ENCODE data around the gene NDOR1. TPM values are rescaled to one million over a fixed set of nuclear protein-coding genes. Genes with fewer than 3 reads are reported as not detected.

NDOR1 gene
- total RNA-seq, 1 experiment from 2014 or later: 27.7 TPM

- Histone ChIP-seq H3K4me2 (no peak overlapping the region), H3K36me3 (ENCODE audit: low read depth) (no peaks in the 10 kb centered on the region), H3K9me2 (ENCODE audit: insufficient read depth) (no peaks in the 10 kb centered on the region), H3F3A (ENCODE audit: insufficient read depth, low read depth) (peaks cover 16% of the 10 kb centered on the region), H3K27me3 (ENCODE audit: insufficient read depth, low read depth) (no peaks in the 10 kb centered on the region), H3K4me1 (replicated peaks; ENCODE audit: insufficient read depth) (no peaks in the 10 kb centered on the region), H3K27ac (no peak overlapping the region), H3K4me3 (no peak overlapping the region), H3K9me3 (ENCODE audit: insufficient read depth, low read depth) (no peaks in the 10 kb centered on the region), H4K20me1 (ENCODE audit: insufficient read depth) (no peaks in the 10 kb centered on the region), H2AFZ (no peak overlapping the region), H3K79me2 (ENCODE audit: low read depth) (no peaks in the 10 kb centered on the region)
- CTCF ChIA-PET: no interaction called here
- DNase-seq: no peak
- intact Hi-C loops (cut with micrococcal nuclease; ENCODE audit: unreplicated experiment): no loop called here
- POLR2A ChIA-PET (ENCODE audit: unreplicated experiment): interaction anchor here (0.5 kb wide), 2 partner anchors 47 to 66 kb away, joined by 3 to 10 read pairs; no protein-coding TSS in a partner anchor
- TF ChIP-seq, protein P1, sequence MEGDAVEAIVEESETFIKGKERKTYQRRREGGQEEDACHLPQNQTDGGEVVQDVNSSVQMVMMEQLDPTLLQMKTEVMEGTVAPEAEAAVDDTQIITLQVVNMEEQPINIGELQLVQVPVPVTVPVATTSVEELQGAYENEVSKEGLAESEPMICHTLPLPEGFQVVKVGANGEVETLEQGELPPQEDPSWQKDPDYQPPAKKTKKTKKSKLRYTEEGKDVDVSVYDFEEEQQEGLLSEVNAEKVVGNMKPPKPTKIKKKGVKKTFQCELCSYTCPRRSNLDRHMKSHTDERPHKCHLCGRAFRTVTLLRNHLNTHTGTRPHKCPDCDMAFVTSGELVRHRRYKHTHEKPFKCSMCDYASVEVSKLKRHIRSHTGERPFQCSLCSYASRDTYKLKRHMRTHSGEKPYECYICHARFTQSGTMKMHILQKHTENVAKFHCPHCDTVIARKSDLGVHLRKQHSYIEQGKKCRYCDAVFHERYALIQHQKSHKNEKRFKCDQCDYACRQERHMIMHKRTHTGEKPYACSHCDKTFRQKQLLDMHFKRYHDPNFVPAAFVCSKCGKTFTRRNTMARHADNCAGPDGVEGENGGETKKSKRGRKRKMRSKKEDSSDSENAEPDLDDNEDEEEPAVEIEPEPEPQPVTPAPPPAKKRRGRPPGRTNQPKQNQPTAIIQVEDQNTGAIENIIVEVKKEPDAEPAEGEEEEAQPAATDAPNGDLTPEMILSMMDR (conservative IDR thresholded peaks at IDR 0.05): no peak
- TF ChIP-seq EZH2 (IDR thresholded peaks at IDR 0.05; ENCODE audit: low read depth): no peak
- BruUV-seq (replicated peaks): no TSS peak
Measured at GRCh38 chr9:137157618-137158415, 47.7 kb upstream of the NDOR1 start.

- Histone ChIP-seq H3K27me3 (ENCODE audit: insufficient read depth, low read depth) (no peaks in the 10 kb centered on the region), H3K9me3 (ENCODE audit: insufficient read depth, low read depth) (no peaks in the 10 kb centered on the region), H3K9me2 (ENCODE audit: insufficient read depth) (no peaks in the 10 kb centered on the region), H4K20me1 (ENCODE audit: insufficient read depth) (no peaks in the 10 kb centered on the region), H3F3A (ENCODE audit: insufficient read depth, low read depth) (peaks cover 8% of the 10 kb centered on the region; the same call in 1 of the 2 replicates), H3K79me2 (ENCODE audit: low read depth) (no peaks in the 10 kb centered on the region), H3K27ac (no peak overlapping the region), H3K4me2 (no peak overlapping the region), H2AFZ (no peak overlapping the region), H3K36me3 (ENCODE audit: low read depth) (no peaks in the 10 kb centered on the region), H3K4me3 (no peak overlapping the region), H3K4me1 (replicated peaks; ENCODE audit: insufficient read depth) (no peaks in the 10 kb centered on the region)
- CTCF ChIA-PET: no interaction called here
- BruUV-seq (replicated peaks): no TSS peak
- POLR2A ChIA-PET (ENCODE audit: unreplicated experiment): no interaction called here
- intact Hi-C loops (cut with micrococcal nuclease; ENCODE audit: unreplicated experiment): no loop called here
- no peak for DNase-seq
- TF ChIP-seq, protein P1 (conservative IDR thresholded peaks at IDR 0.05): no peak
Measured at GRCh38 chr9:137158625-137159024, 46.9 kb upstream of the NDOR1 start.

- Histone ChIP-seq H3K27me3 (ENCODE audit: insufficient read depth, low read depth) (no peaks in the 10 kb centered on the region), H3K4me1 (replicated peaks; ENCODE audit: insufficient read depth) (no peaks in the 10 kb centered on the region)
Measured at GRCh38 chr9:137159105-137160053, 46.1 kb upstream of the NDOR1 start.

More at GRCh38 chr9:137159105-137160053, 46.1 kb upstream of the NDOR1 start:
- Histone ChIP-seq H3K4me3 (no peak overlapping the region), H3K27ac (no peak overlapping the region), H4K20me1 (ENCODE audit: insufficient read depth) (no peaks in the 10 kb centered on the region), H3K4me2 (no peak overlapping the region), H3K9me2 (ENCODE audit: insufficient read depth) (no peaks in the 10 kb centered on the region), H3K36me3 (ENCODE audit: low read depth) (no peaks in the 10 kb centered on the region), H2AFZ (no peak overlapping the region), H3K79me2 (ENCODE audit: low read depth) (no peaks in the 10 kb centered on the region), H3F3A (ENCODE audit: insufficient read depth, low read depth) (peaks cover 8% of the 10 kb centered on the region; the same call in 1 of the 2 replicates), H3K9me3 (ENCODE audit: insufficient read depth, low read depth) (no peaks in the 10 kb centered on the region)
- ChIA-PET CTCF (no interaction called here), POLR2A (ENCODE audit: unreplicated experiment) (no interaction called here)
- no TSS peak for BruUV-seq (replicated peaks)
- intact Hi-C loops (cut with micrococcal nuclease; ENCODE audit: unreplicated experiment): no loop called here
- DNase-seq: no peak
- TF ChIP-seq, protein P1 (conservative IDR thresholded peaks at IDR 0.05): no peak
- no peak for TF ChIP-seq EZH2 (IDR thresholded peaks at IDR 0.05; ENCODE audit: low read depth)
